Stimulated activated naive CD8-positive, alpha-beta T cell treated with anti-CD3 and anti-CD28 coated beads, Interleukin-15, Interleukin-2, amounts not matched to agents 100 U/mL and 50 U/mL, for 24 hours (primary cell): ENCODE results near the gene CRB2.
"Not testable (repeated sequence)": the region's sequence is repeated elsewhere in the genome, so short reads cannot be mapped to it uniquely, and the experiment has no call there.

Experiments used
- ATAC-seq: fragments of 150-1000 bp; cut with Tn5 transposase; one replicate; pipeline ENCODE4 v1.10.0; 2021
- DNase-seq: peaks from one replicate; pipeline ENCODE4 v3.0.0; 2021

Gene CRB2

GRCh38 chr9:123380852-123381705 is 25.1 kb downstream of the CRB2 start:
- DNase-seq (no peak), ATAC-seq (no peak)

- ATAC-seq, result no peak
- no peak for DNase-seq
Measured at GRCh38 chr9:123382653-123383511, 26.9 kb downstream of the CRB2 start.

DNA sequence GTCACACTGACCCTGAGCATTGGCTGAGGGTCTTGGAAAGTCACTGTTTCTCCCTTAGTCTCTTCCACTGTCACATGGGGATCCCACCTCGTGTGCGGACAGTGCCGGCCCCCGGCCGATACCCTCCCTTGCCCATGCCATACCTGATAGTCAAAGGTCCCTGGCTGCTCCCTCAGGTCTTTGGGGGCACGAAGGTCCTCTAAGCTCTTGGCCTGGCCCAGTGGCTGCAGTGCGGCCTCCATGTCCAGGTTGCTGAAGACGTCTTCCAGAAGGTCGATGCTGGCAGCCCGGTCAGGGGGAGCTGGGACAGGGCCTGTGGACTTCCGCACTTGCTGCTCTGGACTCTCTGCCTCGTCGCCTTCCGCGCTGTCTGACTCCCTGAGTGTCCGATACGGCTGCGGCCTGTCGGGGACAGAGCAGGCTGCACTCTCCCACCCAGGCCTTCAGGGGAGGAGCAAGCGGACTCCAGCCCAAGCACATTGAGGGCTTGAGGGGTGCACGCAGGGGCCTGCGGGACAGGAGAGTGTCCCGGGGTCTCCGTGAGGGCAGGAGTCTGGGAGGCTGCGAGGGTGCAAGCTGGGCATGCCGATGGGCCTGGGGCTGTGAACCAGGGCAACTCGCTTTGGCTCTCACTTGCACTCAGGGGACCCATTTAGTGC is 27.6 kb downstream of the CRB2 start:
- ATAC-seq (no peak), DNase-seq (no peak)

GRCh38 chr9:123387686-123388085 is 31.7 kb downstream of the CRB2 start:
- DNase-seq, result no peak
- ATAC-seq, result no peak

- ATAC-seq (no peak), DNase-seq (no peak)
Measured at GRCh38 chr9:123389070-123389469, 33.1 kb downstream of the CRB2 start.

DNA sequence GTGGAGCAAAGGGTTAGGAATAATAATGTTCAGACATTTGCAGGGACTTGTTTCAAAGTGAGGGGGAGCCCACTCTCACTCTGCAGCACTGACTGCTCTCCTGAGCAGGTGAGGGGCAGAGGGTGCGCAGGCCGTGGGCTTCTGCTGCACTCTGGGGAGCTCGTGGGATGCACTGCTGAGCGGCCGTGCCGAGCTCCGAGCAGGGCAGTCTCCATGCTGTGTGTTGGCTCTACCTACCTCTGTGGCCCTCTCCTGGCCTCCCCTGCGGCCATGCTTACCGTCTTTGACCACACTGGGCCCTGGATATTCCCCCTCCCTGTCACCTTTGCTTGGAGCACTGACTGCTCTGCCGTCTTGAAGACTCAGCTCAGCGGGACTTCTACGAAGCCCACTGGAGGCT is 33.7 kb downstream of the CRB2 start:
- no peak for DNase-seq
- no peak for ATAC-seq

- no peak for ATAC-seq
- no peak for DNase-seq
Measured at GRCh38 chr9:123390337-123391135, 34.5 kb downstream of the CRB2 start.

DNA sequence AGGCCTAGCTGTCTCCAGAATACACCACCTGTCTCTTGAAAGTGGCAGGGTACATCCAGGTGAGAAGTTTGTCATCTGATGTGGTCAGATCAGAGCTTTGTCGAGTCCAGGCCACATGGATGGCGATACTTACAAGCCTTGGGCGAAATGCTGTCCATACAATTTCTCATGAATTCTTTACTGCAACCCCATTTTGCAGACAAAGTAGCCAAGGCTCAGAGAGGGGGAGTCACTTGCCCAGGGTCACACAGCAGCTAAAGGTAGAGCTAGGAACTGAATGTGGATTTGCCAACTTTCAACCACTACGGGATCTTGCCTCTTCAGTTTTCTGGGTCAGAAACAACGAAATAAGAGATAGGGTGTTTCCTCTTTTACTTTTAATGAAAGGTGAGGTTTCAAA is 35.2 kb downstream of the CRB2 start:
- DNase-seq (no peak), ATAC-seq (no peak)

DNA sequence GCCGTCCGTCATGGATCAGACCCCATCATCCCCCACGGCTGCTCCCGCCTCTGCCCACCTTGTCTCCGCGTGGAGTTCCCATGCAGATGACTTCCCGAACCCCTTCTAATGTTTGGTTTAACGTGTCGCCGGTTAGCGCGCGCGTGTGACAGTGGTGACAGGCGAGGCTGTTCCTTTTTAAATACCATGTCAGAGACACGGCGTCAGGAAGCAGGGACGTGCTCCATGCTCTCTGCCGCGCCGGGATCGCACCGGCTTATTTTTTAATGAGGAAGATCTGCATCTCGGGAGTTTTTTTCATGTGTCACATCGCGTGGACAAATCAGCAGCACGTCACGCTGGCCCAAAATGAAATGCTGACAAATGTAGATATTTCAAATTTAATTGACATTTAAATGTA is 35.9 kb downstream of the CRB2 start:
- no peak for ATAC-seq
- no peak for DNase-seq

GRCh38 chr9:123392802-123393201 is 36.8 kb downstream of the CRB2 start:
- DNase-seq, result no peak
- no peak for ATAC-seq

DNA sequence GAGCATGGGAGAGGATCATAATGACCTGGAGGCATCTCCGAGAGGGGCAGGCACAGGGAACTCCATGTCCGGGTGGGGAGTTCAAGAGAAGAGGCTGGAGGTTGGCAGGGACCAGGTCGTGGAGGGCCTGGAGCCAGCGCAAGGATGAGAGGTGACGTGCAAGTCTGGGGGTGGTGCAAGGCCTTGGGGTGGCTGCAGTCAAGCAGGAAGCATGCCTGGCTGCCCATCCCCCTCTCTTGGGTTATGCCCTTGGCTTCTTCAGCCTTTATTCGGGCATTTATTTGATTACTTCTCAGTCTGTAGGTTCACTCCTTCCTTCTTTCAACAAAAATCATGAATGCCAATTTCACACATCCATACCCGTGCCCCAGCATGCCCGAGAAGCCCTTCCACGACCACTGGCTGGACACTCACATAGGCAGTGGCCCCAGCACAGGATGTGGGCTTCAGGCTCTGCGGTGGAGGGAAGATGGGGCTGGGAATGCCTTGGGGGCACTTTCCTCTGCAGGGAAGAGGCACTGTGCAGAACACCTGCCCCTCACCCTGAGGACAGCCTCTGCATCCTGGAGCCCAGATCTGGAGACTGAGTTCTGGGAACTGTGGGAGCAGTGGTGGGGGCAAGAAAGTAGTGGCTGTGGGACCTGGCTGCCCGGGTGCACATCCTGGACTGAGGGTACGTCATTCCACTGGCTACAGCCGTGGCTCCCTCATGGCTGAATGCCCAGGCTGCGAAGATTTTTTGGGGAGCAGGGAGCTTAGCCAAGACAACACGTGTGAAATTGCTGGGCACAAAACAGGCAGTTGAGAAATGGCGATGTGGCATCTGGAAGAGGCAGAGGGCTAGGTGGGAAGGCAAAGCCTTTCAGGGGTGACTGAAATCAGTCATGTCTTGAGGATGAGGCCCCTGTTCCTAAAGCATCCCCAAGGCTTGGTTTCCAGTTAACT is 38.6 kb downstream of the CRB2 start:
- no peak for DNase-seq
- ATAC-seq, result no peak

DNA sequence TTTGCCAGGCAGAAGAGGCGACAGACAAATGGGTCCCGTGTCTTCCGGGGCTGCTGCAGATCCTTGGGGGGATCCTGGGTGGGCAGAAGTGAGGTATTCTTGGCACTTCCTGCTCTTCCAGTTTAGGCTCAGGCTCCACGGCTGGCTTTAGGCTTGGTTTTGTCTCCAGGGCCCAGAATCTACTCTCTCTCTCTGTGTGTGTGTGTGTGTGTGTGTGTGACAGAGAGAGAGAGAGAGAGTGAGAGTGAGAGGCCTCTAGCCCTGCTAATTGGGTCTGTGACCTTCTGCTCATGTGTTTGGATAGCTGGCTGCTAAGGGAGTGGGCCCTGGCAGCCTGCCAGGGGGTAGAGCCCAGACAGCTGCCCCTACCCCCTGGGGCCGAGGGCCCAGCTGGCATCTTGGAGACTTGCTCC is 39.3 kb downstream of the CRB2 start:
- ATAC-seq, result no peak
- no peak for DNase-seq

DNA sequence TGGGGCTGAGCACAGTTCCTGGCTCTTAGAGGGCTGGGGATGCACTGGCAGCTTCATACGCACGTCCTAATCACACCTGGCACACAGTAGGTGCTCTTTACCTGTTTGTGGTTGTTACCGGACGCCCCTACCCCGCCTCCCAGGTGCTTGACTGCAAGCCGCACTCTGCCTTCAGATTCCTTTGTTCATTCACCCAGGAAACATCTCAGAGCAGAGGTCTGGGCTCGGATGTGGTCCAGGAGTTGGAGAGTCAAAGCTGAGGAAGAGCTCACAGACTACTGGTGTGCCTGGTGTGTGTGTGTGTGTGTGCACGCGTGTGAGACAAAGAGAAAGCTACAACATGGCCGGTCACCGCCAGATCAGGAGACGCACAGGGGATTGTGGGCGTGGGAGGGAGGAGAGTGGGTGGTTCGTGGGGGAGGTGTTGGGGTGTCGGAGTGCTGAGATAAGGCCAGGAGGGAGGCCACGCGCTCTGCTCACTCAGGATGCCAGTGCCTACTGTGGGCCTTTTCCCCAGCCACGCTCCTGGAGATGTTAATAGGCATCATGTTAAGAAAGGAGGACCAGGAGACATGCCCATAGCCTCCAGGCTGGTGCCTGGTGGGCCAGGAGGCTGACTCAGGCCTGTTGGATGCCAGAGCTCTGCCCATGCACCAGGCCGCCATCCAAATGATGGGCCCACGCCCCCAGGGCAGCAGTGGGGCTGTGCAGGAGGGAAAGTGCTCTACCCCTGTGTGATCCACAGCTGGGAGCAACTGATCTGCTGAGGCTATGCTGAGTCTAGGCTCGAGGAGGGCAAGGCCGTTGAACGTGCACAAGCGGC is 39.9 kb downstream of the CRB2 start:
- ATAC-seq (no peak), DNase-seq (no peak)

GRCh38 chr9:123397975-123398374 is 42.0 kb downstream of the CRB2 start:
- ATAC-seq (no peak), DNase-seq (no peak)

DNA sequence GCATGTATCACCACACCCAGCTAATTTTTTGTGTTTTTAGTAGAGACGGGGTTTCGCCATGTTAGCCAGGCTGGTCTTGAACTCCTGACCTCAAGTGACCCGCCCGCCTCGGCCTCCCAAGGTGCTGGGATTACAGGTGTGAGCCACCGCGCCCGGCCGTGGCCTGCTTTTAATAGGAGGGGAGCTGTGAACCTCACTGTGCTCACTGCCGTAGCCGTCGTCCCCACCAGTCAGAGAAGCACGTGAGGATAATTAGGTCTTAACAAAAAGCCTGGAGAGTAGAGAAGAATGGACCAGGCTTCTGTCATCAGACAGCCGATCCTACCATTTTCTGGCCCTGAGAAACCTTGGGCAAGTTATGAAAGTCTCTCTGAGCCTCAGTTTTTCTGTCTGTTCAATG is 42.9 kb downstream of the CRB2 start:
- not testable (repeated sequence) for DNase-seq, ATAC-seq

- ATAC-seq (no peak), DNase-seq (peak; percentile 55)
Measured at GRCh38 chr9:123399803-123400378, 43.9 kb downstream of the CRB2 start.

DNA sequence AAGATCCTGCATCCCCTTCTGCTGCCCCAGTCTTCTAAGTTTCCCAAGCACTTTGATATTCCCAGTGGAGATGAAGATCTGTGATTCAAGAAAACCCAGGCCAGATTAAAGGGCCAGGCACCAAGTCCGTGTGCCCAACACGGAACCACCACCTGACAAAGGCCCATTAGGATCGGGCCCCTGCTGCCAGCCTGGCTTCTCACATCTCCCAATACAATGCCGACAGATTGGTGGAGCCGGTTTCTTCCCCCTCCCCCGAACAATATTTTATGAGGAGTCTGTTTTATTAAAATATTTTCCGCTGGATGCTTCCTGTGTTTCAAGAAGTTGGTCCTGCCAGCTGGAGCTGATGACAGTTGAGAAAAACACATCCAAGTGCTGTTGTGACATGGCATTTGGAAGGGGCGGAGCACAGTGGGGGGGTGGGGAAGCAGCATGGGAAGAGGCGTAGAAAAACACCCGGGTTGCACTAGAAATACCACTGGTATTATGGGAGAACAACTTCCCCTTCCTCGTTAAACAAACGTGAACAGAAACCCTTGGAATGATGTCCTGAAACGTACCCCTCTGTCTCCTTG is 45.0 kb downstream of the CRB2 start:
- no peak for ATAC-seq
- DNase-seq, result no peak

DNA sequence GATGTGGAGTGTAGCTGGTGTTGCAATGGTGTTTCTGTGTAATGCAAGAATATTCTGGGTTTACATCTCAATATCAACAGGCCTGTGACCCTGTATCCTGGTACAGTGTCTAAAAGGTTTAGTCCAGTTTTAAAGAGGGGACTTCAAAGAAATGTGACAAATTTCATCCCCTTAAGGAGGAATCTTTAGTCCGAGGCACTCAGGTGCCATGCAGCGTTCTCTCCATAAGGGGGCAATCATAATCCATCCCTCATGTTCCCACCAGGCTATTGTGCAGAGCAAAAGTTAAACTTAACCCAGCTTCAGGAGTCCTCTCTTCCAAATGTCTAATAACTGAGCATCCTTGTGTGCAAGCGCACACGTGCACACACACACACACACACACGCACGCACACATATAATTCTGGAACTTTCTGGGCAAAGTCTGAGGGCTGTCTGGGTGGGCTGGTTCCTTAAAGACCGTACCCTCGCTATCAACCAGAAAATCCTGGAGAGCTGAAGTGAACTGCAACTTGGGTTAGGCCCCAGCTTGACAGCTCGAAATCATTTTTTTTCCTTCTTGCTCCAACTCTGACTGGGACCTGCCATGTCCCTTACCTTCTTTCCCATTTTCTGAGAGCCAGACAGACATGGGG is 46.0 kb downstream of the CRB2 start:
- DNase-seq, result peak; percentile 15
- ATAC-seq, result no peak
